ENCODE data around the gene SPATA45.

GRCh38 chr1:212873518-212873917, 26.1 kb upstream of the SPATA45 start:
- TF ChIP-seq CTCF (IDR thresholded peaks at IDR 0.05; ENCODE audit: insufficient read depth, low read length, poor library complexity, severe bottlenecking) (no peak), EZH2phosphoT487 (conservative IDR thresholded peaks at IDR 0.05; ENCODE audit: low read length) (no peak)
